ENCODE measurements around the gene GREM2. TPM values are rescaled to one million over a fixed set of nuclear protein-coding genes. Genes with fewer than 3 reads are reported as not detected.

The GREM2 gene
- total and polyA plus RNA-seq, 9 of the 15 experiments (the other 6 are each of a cell fraction or from before 2014, with no cell fraction given), result 0.01 to 0.07 (median 0.05) TPM; not detected in 5

DNA sequence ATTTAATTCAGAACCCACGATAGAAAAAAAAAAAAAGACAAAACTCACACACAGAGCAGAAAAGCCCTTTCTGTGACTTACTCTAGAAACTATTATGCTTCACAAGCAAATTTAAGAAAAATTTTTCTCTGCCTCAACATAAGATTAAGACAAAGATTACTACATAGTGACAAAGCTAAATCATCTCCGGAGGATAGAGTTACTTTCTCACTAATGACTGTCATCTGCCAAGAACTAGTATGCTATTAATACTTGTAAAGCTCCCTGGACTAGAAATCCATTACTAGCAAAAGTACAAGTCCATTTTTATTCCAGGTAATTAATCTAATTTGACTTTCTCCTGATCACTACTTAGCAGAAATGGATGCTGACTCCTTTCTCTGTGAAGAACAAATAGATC is 25.9 kb downstream of the GREM2 start:
- no peak overlapping the region for H3K4me2 ChIP-seq (ENCODE audit: insufficient read depth, low read length)
- BruUV-seq (replicated peaks), result no TSS peak
- TF ChIP-seq ZNF589 (CRISPR knock-in tag; IDR thresholded peaks at IDR 0.05; ENCODE audit: low read depth) (no peak), TRIM24 (IDR thresholded peaks at IDR 0.05) (no peak), KLF13 (tag; IDR thresholded peaks at IDR 0.05; ENCODE audit: borderline replicate concordance, low read depth) (no peak), HMGN3 (IDR thresholded peaks at IDR 0.05; ENCODE audit: borderline replicate concordance, extremely low read depth, insufficient read length, low read depth, low read length) (no peak), HMG20A (CRISPR knock-in tag; conservative IDR thresholded peaks at IDR 0.05) (no peak), NFXL1 (CRISPR knock-in tag; IDR thresholded peaks at IDR 0.05) (no peak), WHSC1 (IDR thresholded peaks at IDR 0.05; ENCODE audit: low read length) (no peak)
- TF ChIP-seq, protein P1, sequence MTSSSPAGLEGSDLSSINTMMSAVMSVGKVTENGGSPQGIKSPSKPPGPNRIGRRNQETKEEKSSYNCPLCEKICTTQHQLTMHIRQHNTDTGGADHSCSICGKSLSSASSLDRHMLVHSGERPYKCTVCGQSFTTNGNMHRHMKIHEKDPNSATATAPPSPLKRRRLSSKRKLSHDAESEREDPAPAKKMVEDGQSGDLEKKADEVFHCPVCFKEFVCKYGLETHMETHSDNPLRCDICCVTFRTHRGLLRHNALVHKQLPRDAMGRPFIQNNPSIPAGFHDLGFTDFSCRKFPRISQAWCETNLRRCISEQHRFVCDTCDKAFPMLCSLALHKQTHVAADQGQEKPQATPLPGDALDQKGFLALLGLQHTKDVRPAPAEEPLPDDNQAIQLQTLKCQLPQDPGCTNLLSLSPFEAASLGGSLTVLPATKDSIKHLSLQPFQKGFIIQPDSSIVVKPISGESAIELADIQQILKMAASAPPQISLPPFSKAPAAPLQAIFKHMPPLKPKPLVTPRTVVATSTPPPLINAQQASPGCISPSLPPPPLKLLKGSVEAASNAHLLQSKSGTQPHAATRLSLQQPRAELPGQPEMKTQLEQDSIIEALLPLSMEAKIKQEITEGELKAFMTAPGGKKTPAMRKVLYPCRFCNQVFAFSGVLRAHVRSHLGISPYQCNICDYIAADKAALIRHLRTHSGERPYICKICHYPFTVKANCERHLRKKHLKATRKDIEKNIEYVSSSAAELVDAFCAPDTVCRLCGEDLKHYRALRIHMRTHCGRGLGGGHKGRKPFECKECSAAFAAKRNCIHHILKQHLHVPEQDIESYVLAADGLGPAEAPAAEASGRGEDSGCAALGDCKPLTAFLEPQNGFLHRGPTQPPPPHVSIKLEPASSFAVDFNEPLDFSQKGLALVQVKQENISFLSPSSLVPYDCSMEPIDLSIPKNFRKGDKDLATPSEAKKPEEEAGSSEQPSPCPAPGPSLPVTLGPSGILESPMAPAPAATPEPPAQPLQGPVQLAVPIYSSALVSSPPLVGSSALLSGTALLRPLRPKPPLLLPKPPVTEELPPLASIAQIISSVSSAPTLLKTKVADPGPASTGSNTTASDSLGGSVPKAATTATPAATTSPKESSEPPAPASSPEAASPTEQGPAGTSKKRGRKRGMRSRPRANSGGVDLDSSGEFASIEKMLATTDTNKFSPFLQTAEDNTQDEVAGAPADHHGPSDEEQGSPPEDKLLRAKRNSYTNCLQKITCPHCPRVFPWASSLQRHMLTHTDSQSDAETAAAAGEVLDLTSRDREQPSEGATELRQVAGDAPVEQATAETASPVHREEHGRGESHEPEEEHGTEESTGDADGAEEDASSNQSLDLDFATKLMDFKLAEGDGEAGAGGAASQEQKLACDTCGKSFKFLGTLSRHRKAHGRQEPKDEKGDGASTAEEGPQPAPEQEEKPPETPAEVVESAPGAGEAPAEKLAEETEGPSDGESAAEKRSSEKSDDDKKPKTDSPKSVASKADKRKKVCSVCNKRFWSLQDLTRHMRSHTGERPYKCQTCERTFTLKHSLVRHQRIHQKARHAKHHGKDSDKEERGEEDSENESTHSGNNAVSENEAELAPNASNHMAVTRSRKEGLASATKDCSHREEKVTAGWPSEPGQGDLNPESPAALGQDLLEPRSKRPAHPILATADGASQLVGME (CRISPR knock-in tag; IDR thresholded peaks at IDR 0.05), result no peak
- TF ChIP-seq, protein P2, sequence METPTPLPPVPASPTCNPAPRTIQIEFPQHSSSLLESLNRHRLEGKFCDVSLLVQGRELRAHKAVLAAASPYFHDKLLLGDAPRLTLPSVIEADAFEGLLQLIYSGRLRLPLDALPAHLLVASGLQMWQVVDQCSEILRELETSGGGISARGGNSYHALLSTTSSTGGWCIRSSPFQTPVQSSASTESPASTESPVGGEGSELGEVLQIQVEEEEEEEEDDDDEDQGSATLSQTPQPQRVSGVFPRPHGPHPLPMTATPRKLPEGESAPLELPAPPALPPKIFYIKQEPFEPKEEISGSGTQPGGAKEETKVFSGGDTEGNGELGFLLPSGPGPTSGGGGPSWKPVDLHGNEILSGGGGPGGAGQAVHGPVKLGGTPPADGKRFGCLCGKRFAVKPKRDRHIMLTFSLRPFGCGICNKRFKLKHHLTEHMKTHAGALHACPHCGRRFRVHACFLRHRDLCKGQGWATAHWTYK (CRISPR knock-in tag; IDR thresholded peaks at IDR 0.05), result no peak
- TF ChIP-seq, protein P3, sequence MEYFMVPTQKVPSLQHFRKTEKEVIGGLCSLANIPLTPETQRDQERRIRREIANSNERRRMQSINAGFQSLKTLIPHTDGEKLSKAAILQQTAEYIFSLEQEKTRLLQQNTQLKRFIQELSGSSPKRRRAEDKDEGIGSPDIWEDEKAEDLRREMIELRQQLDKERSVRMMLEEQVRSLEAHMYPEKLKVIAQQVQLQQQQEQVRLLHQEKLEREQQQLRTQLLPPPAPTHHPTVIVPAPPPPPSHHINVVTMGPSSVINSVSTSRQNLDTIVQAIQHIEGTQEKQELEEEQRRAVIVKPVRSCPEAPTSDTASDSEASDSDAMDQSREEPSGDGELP (CRISPR knock-in tag; IDR thresholded peaks at IDR 0.05; ENCODE audit: borderline replicate concordance), result no peak
- POLR2A ChIA-PET, result interaction anchor here (0.6 kb wide), 1 partner anchor 1820 kb away, joined by 3 read pairs; no protein-coding TSS in a partner anchor
- no peak for ATAC-seq
- H3K27me3 ChIP-seq (ENCODE audit: control insufficient read depth in 2 of 2, insufficient read depth in 2 of 2, low read length in 2 of 2), result no peaks in the 10 kb centered on the region
- no peak overlapping the region for H3K9ac ChIP-seq (ENCODE audit: insufficient read depth in 1 of 2, low read depth in 2 of 2, low read length in 2 of 2)
- no peaks in the 10 kb centered on the region for H3K4me1 ChIP-seq (replicated peaks in 1 of 2; ENCODE audit: control insufficient read depth in 2 of 2, insufficient read depth in 2 of 2, low read length in 2 of 2)
- intact Hi-C loops (cut with micrococcal nuclease), result no loop called here
- H3K36me3 ChIP-seq (ENCODE audit: control insufficient read depth, insufficient read depth, low read length), result no peaks in the 10 kb centered on the region
- CTCF ChIA-PET (ENCODE audit: low intra/inter-chr PET ratio), result no interaction called here
- no peaks in the 10 kb centered on the region for H3K9me3 ChIP-seq (replicated peaks; ENCODE audit: control insufficient read depth, insufficient read depth, low read depth, low read length)
- no peak overlapping the region for H2AFZ ChIP-seq (ENCODE audit: low read depth, low read length)
- in situ Hi-C loops (cut with MboI), result no loop called here
- no peak for DNase-seq (ENCODE audit: extremely low read depth in 1 of 4, low spot score in 3 of 4)
- H4K20me1 ChIP-seq (replicated peaks; ENCODE audit: control insufficient read depth, insufficient read depth, low read length), result no peaks in the 10 kb centered on the region
- no peak overlapping the region for H3K4me3 ChIP-seq
- WGBS (ENCODE audit: insufficient coverage, low coverage, missing lambda C conversion rate), result 3% methylated on average over 2 of the region's 2 CpGs
- H3K27ac ChIP-seq (ENCODE audit: extremely low read depth, low read depth, low read length), result no peak overlapping the region
- FAIRE-seq, result no peak
- H3K79me2 ChIP-seq (ENCODE audit: control insufficient read depth, insufficient read depth, low read length), result no peaks in the 10 kb centered on the region
- H3K9me1 ChIP-seq (ENCODE audit: control insufficient read depth, insufficient read depth, low read length), result no peaks in the 10 kb centered on the region

Data from K562 (cell line).